WERI-Rb-1 (cell line): ENCODE measurements around the gene CMTM7.

Experiments used
- DNase-seq: peaks from one replicate; pipeline ENCODE4 v3.0.0-alpha.2; 2020
- H3K27ac ChIP-seq: fragments of 250-450 bp; sonication (Bioruptor Pico); 2 replicates; pipeline ENCODE4 v1.5.1; 2020; ENCODE audit warnings: mild to moderate bottlenecking, moderate library complexity
- H3K27me3 ChIP-seq: fragments of 250-450 bp; sonication (Bioruptor Pico); 2 replicates; pipeline ENCODE4 v1.5.1; 2021; ENCODE audit warnings: mild to moderate bottlenecking, low read depth, moderate library complexity; ENCODE audit not compliant: insufficient read depth, severe bottlenecking
- H3K36me3 ChIP-seq: fragments of 250-450 bp; sonication (Bioruptor Pico); 2 replicates; pipeline ENCODE4 v1.5.1; 2020; ENCODE audit warnings: mild to moderate bottlenecking, moderate library complexity
- H3K4me3 ChIP-seq: 2 replicates; pipeline ENCODE4 v1.5.1; 2011; ENCODE audit warnings: low read depth, mild to moderate bottlenecking, control low read depth, low read length
- H3K9me3 ChIP-seq: fragments of 250-450 bp; sonication (Bioruptor Pico); 2 replicates; pipeline ENCODE4 v1.5.1; 2021; ENCODE audit warnings: mild to moderate bottlenecking, moderate library complexity; ENCODE audit not compliant: severe bottlenecking
- CTCF ChIP-seq: IDR thresholded peaks from 2 replicates; pipeline ENCODE4 v1.5.1; 2011; ENCODE audit warnings: low read depth, mild to moderate bottlenecking, control low read depth, inconsistent platforms, low read length

CMTM7 gene

DNA sequence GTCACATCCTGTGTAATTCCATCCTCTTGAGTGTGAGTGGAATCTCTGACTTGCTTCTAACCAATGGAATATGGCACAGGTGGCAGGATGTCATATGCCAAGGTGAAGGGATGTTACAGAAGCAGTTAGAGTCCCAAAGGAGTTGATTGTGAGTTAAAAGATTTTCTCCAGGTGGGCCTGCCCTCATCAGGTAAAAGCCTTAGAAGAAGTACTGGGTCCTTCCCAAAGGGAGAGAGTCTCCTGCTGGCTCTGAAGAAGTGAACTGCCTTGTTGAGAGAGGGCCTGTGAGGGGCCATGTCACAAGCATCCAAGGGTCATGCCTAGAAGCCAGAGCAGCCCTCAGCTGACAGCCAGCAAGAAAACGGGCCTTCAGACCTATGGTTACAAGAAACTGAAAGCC lies 13.1 kb downstream of the CMTM7 start:
- H3K9me3 ChIP-seq: no peaks in the 10 kb centered on the region
- TF ChIP-seq CTCF: no peak
- H3K36me3 ChIP-seq: no peaks in the 10 kb centered on the region
- H3K4me3 ChIP-seq: no peak overlapping the region
- DNase-seq: no peak
- no peaks in the 10 kb centered on the region for H3K27me3 ChIP-seq
- no peak overlapping the region for H3K27ac ChIP-seq

DNA sequence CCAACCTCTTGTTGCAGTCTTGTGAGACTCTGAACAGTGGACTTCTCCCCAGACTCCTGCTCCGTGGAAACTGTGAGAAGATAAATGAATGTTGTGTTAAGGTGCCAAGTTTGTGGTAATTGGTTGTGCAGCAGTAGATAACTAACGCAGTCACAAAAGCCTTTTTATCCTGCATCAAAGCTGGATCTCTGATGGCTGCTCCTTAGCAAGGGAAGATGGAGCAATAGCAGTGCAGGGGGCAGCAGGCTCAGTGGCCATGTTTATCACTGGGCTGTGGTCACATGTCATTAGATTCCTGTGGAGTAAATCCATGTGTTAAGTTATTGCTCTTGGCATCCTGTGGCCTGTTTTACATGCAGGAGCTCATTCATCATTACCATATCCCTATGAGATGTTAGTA lies 13.5 kb downstream of the CMTM7 start:
- Histone ChIP-seq H3K36me3 (no peaks in the 10 kb centered on the region), H3K4me3 (no peak overlapping the region), H3K27ac (no peak overlapping the region), H3K9me3 (no peaks in the 10 kb centered on the region), H3K27me3 (no peaks in the 10 kb centered on the region)
- no peak for DNase-seq
- TF ChIP-seq CTCF: no peak

- Histone ChIP-seq H3K36me3 (no peaks in the 10 kb centered on the region), H3K9me3 (no peaks in the 10 kb centered on the region), H3K27me3 (no peaks in the 10 kb centered on the region), H3K4me3 (no peak overlapping the region), H3K27ac (no peak overlapping the region)
- TF ChIP-seq CTCF: no peak
- no peak for DNase-seq
Observed at GRCh38 chr3:32405711-32406323, 14.2 kb downstream of the CMTM7 start.

DNA sequence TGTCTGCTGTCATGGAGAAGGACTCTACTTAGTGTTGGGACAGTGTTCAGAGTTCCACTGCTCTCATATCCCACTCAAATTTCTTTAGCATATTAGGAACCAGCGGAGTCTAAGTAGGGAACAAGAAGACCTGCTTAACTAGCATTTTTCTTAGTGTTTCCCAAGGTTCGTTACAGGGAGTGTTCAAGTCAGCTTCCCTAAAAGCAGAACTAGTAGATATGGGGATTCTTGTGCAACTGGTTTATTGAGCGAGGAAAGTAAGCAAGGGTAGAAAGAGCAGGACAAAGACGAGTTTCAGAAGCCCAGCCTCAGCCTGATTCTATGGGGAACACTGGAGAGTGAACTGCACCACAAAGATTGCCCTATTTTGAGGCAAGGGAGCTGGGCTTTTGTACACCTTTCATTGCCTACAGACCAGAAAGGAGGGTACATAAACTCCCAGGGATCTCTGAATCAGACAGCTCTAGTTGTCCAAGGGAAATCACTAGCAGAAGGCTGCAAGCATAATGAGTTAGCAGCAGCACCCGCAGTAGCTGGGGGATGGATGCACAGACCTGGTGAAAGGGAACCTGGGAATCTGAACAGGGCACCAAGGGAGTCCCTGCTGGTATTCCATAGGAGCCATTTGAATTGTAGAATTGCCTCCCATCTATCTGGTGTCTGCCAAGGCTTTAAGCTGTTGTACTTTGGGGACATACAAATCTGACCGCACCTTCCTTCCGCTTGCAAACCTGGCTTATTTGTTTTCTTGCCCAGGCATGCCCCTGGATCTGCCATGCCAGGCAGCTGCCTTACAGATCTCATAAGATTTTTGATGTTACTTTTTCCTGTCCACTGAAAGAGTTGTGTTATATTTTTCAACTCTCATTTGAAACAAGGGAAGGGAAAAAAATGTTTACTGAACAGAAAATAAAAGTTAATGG lies 15.1 kb downstream of the CMTM7 start:
- Histone ChIP-seq H3K9me3 (no peaks in the 10 kb centered on the region), H3K27ac (peak overlapping the region; percentile 46), H3K36me3 (no peaks in the 10 kb centered on the region), H3K4me3 (no peak overlapping the region), H3K27me3 (no peaks in the 10 kb centered on the region)
- TF ChIP-seq CTCF: no peak
- DNase-seq: peak; percentile 21

- Histone ChIP-seq H3K36me3 (no peaks in the 10 kb centered on the region), H3K9me3 (no peaks in the 10 kb centered on the region), H3K4me3 (no peak overlapping the region), H3K27me3 (no peaks in the 10 kb centered on the region), H3K27ac (no peak overlapping the region)
- peak; percentile 16 for DNase-seq
- TF ChIP-seq CTCF: no peak
Observed at GRCh38 chr3:32410367-32411246, 19.0 kb downstream of the CMTM7 start.
